Measurements from ENCODE around the gene HNRNPUL2.
"Not testable (repeated sequence)": the region's sequence is repeated elsewhere in the genome, so short reads cannot be mapped to it uniquely, and the experiment has no call there.

Gene HNRNPUL2

GRCh38 chr11:62755086-62755615 is 27.9 kb upstream of the HNRNPUL2 start:
- TF ChIP-seq, protein P1, sequence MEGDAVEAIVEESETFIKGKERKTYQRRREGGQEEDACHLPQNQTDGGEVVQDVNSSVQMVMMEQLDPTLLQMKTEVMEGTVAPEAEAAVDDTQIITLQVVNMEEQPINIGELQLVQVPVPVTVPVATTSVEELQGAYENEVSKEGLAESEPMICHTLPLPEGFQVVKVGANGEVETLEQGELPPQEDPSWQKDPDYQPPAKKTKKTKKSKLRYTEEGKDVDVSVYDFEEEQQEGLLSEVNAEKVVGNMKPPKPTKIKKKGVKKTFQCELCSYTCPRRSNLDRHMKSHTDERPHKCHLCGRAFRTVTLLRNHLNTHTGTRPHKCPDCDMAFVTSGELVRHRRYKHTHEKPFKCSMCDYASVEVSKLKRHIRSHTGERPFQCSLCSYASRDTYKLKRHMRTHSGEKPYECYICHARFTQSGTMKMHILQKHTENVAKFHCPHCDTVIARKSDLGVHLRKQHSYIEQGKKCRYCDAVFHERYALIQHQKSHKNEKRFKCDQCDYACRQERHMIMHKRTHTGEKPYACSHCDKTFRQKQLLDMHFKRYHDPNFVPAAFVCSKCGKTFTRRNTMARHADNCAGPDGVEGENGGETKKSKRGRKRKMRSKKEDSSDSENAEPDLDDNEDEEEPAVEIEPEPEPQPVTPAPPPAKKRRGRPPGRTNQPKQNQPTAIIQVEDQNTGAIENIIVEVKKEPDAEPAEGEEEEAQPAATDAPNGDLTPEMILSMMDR (IDR thresholded peaks at IDR 0.05; ENCODE audit: low read depth, low read length) = no peak
- no peak for DNase-seq (ENCODE audit: extremely low read depth, low read depth)

- TF ChIP-seq, protein P1 (IDR thresholded peaks at IDR 0.05; ENCODE audit: low read depth, low read length) = no peak
- DNase-seq (ENCODE audit: extremely low read depth, low read depth) = peak; percentile 98
Measured at GRCh38 chr11:62753736-62754603, 26.7 kb upstream of the HNRNPUL2 start, which contains the start of gene ZBTB3. Gene ZBTB3, minus strand, starts transcription at chr11:62754160. Its CDS starts 496 bp downstream, at chr11:62753664.

- no peak for DNase-seq (ENCODE audit: extremely low read depth, low read depth)
- TF ChIP-seq, protein P1 (IDR thresholded peaks at IDR 0.05; ENCODE audit: low read depth, low read length) = no peak
Measured at GRCh38 chr11:62752994-62753735, 25.9 kb upstream of the HNRNPUL2 start.

- TF ChIP-seq, protein P1 (IDR thresholded peaks at IDR 0.05; ENCODE audit: low read depth, low read length) = no peak
- DNase-seq (ENCODE audit: extremely low read depth, low read depth) = no peak
Measured at GRCh38 chr11:62752177-62752785, 25.0 kb upstream of the HNRNPUL2 start.

DNA sequence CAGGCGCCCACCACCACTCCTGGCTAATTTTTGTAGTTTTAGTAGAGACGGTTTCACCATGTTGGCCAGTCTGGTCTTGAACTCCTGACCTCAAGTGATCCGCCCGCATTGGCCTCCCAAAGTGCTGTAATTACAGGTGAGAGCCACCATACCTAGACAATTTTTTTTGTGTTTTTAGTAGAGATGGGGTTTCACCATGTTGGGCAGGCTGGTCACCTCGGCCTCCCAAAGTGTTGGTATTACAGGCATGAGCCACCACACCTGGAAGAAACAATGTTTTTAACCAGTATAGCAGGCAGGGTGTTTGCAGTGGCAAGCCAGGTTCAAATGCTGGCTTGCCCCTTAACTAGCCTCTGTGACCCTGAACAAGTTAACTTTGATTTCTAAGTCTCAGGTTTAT is 22.7 kb upstream of the HNRNPUL2 start:
- DNase-seq (ENCODE audit: extremely low read depth, low read depth) = not testable (repeated sequence)

GRCh38 chr11:62747475-62748160 is 20.4 kb upstream of the HNRNPUL2 start:
- DNase-seq (ENCODE audit: extremely low read depth, low read depth) = no peak
- TF ChIP-seq, protein P1 (IDR thresholded peaks at IDR 0.05; ENCODE audit: low read depth, low read length) = no peak

DNA sequence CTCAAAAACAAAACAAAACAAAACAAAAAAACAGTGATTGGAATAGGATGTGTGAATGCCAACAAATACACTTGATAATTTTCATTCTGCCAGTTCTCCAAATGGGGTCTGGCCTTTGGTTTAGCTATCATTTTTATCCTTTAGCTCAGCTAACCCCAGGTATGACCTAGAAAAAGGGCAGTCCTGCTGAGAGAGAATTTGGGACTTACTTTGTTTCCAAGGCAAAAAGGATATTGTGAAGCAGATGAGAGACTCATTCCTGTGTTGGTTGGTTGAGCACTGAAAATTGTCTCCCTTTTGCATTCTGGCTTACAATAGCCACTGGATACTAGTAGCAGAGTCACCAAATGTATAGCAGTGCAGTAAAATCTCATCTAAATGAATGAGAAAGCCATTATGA is 9.9 kb upstream of the HNRNPUL2 start:
- TF ChIP-seq, protein P1 (IDR thresholded peaks at IDR 0.05; ENCODE audit: low read depth, low read length) = no peak
- DNase-seq (ENCODE audit: extremely low read depth, low read depth) = no peak
